ENCODE data around the gene SORBS2.
"Not testable (repeated sequence)": the region's sequence is repeated elsewhere in the genome, so short reads cannot be mapped to it uniquely, and the experiment has no call there.

The SORBS2 gene

GRCh38 chr4:185710487-185710995 lies 101.5 kb downstream of the SORBS2 start:
- no peak for DNase-seq

GRCh38 chr4:185709802-185710486 lies 102.0 kb downstream of the SORBS2 start:
- DNase-seq = no peak

GRCh38 chr4:185708348-185708747 lies 103.6 kb downstream of the SORBS2 start:
- DNase-seq = no peak

GRCh38 chr4:185707622-185708021 lies 104.4 kb downstream of the SORBS2 start:
- not testable (repeated sequence) for DNase-seq

GRCh38 chr4:185702147-185702663 lies 109.8 kb downstream of the SORBS2 start:
- DNase-seq = no peak

GRCh38 chr4:185700630-185701029 lies 111.4 kb downstream of the SORBS2 start:
- no peak for DNase-seq

- DNase-seq = no peak
Observed at GRCh38 chr4:185700048-185700447, 111.9 kb downstream of the SORBS2 start.

GRCh38 chr4:185697488-185697887 lies 114.5 kb downstream of the SORBS2 start:
- no peak for DNase-seq

- DNase-seq = no peak
Observed at GRCh38 chr4:185695743-185696142, 116.3 kb downstream of the SORBS2 start.

GRCh38 chr4:185693548-185694215 lies 118.3 kb downstream of the SORBS2 start:
- no peak for DNase-seq

- DNase-seq = no peak
Observed at GRCh38 chr4:185689407-185689806, 122.6 kb downstream of the SORBS2 start.

GRCh38 chr4:185685804-185686203 lies 126.2 kb downstream of the SORBS2 start:
- DNase-seq = no peak

- no peak for DNase-seq
Observed at GRCh38 chr4:185683896-185684295, 128.1 kb downstream of the SORBS2 start.

- DNase-seq = no peak
Observed at GRCh38 chr4:185683222-185683621, 128.8 kb downstream of the SORBS2 start.

- DNase-seq = no peak
Observed at GRCh38 chr4:185682236-185682635, 129.8 kb downstream of the SORBS2 start.

GRCh38 chr4:185681604-185682003 lies 130.4 kb downstream of the SORBS2 start:
- no peak for DNase-seq

- no peak for DNase-seq
Observed at GRCh38 chr4:185680617-185681016, 131.4 kb downstream of the SORBS2 start.

- no peak for DNase-seq
Observed at GRCh38 chr4:185679523-185679922, 132.5 kb downstream of the SORBS2 start.

- DNase-seq = no peak
Observed at GRCh38 chr4:185677637-185678314, 134.2 kb downstream of the SORBS2 start.

- DNase-seq = no peak
Observed at GRCh38 chr4:185672618-185673017, 139.4 kb downstream of the SORBS2 start.

- DNase-seq = no peak
Observed at GRCh38 chr4:185672151-185672550, 139.8 kb downstream of the SORBS2 start.

- DNase-seq = no peak
Observed at GRCh38 chr4:185671496-185671895, 140.5 kb downstream of the SORBS2 start.

GRCh38 chr4:185671066-185671465 lies 140.9 kb downstream of the SORBS2 start:
- no peak for DNase-seq

- no peak for DNase-seq
Observed at GRCh38 chr4:185669288-185669687, 142.7 kb downstream of the SORBS2 start.
